ENCODE results near the gene KCNAB1. TPM values are rescaled to one million over a fixed set of nuclear protein-coding genes. Genes with fewer than 3 reads are reported as not detected.
A peak's percentile ranks its signal among the peaks of the same experiment; 100 is the strongest.

The KCNAB1 gene
- total and polyA plus RNA-seq, 2 of the 8 experiments (the other 6 are each of a cell fraction or from before 2014, with no cell fraction given): 0.51 to 2.3 TPM

DNA sequence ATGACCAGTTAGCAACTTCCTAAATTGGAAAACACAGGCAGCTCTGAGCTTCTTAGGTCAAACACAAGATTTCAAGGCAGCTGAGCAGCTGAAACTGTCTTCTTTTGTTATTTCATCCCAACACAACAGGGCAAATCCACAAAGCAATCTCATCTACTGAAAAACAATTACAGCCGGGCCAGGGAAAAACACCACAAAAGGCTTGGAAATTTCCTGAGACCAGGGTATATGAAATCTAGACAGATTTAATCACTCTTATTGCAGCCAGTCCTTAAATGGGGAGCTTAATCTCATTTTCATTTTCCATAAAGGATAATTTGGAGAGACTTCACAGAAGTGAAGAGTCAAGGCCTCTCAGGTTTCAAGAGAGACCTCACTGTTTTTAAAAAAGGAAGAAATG is 252.7 kb downstream of the KCNAB1 start:
- H3K27me3 ChIP-seq (replicated peaks in 1 of 4; ENCODE audit: control insufficient read depth in 3 of 4, extremely low read depth in 1 of 4, insufficient read depth in 3 of 4, low read length in 3 of 4): no peaks in the 10 kb centered on the region
- H3K9me3 ChIP-seq (ENCODE audit: insufficient read depth in 2 of 2, low read depth in 1 of 2, low read length in 1 of 2): no peaks in the 10 kb centered on the region
- no peak overlapping the region for H2AK5ac ChIP-seq (ENCODE audit: low read depth, low read length)
- H3K23ac ChIP-seq (ENCODE audit: insufficient read length): no peak overlapping the region
- no peak overlapping the region for H2BK5ac ChIP-seq (ENCODE audit: low read depth, low read length)
- no peaks in the 10 kb centered on the region for H3K23me2 ChIP-seq (ENCODE audit: low read depth, low read length)
- H3K4ac ChIP-seq (replicated peaks; ENCODE audit: insufficient read length, low read depth, low read length): no peak overlapping the region
- H3K4me1 ChIP-seq (replicated peaks in 1 of 4; ENCODE audit: control insufficient read depth in 3 of 4, insufficient read depth in 4 of 4, low read length in 3 of 4): peaks cover 5 to 13% (median 12%) of the 10 kb centered on the region in 4 experiments; a peak in 6 of 7 replicates
- no peak overlapping the region for H3K18ac ChIP-seq (ENCODE audit: extremely low read depth, low read length)
- H3K56ac ChIP-seq (replicated peaks; ENCODE audit: insufficient read length, low read depth, low read length): no peak overlapping the region
- H3K9ac ChIP-seq (replicated peaks in 1 of 4; ENCODE audit: extremely low read depth in 1 of 4, low read depth in 3 of 4, low read length in 3 of 4): no peak overlapping the region
- H2BK120ac ChIP-seq (replicated peaks; ENCODE audit: low read depth, low read length): no peak overlapping the region
- no peak overlapping the region for H2BK20ac ChIP-seq (ENCODE audit: low read length)
- no peaks in the 10 kb centered on the region for H3K79me2 ChIP-seq (ENCODE audit: control insufficient read depth in 1 of 2, insufficient read depth in 2 of 2, low read length in 2 of 2)
- no peak overlapping the region for H3K14ac ChIP-seq (ENCODE audit: insufficient read length)
- no peak overlapping the region for H4K91ac ChIP-seq (replicated peaks; ENCODE audit: insufficient read length, low read length)
- 72% methylated on average over 1 of the region's 1 CpG; no CpG with 5 or more reads in 1 of the 2 experiments for WGBS, 2 experiments (ENCODE audit: extremely low coverage in 1 of 2, insufficient coverage in 1 of 2, insufficient read length in 1 of 2, insufficient replicate concordance in 2 of 2, low coverage in 1 of 2, low lambda C conversion rate in 2 of 2, missing lambda C conversion rate in 1 of 2)
- peak; percentile 76 for FAIRE-seq
- no peak overlapping the region for H2AFZ ChIP-seq (ENCODE audit: low read length)
- H3K4me2 ChIP-seq (ENCODE audit: insufficient read depth in 1 of 2, low read depth in 2 of 2, low read length in 2 of 2): peak overlapping the region; percentile 36 to 42; a peak in 3 of 4 replicates
- DNase-seq (ENCODE audit: low read depth in 1 of 2, low spot score in 2 of 2): no peak
- H4K5ac ChIP-seq (ENCODE audit: insufficient read length, low read depth, low read length): no peak overlapping the region
- H2BK12ac ChIP-seq (ENCODE audit: low read depth, low read length): no peak overlapping the region; the same call in 1 of the 2 replicates
- TF ChIP-seq CHD1 (IDR thresholded peaks at IDR 0.05; ENCODE audit: low read depth, low read length) (no peak), NANOG (IDR thresholded peaks at IDR 0.05; ENCODE audit: insufficient read depth, low read depth, low read length, poor library complexity, severe bottlenecking) (peak; percentile 55)
- H3K79me1 ChIP-seq (ENCODE audit: low read depth, low read length): no peaks in the 10 kb centered on the region
- no peaks in the 10 kb centered on the region for H3K36me3 ChIP-seq (ENCODE audit: control insufficient read depth in 2 of 4, insufficient read depth in 4 of 4, low read length in 3 of 4)
- no peak overlapping the region for H2BK15ac ChIP-seq (ENCODE audit: low read length)
- H4K20me1 ChIP-seq (replicated peaks in 1 of 2; ENCODE audit: control insufficient read depth in 1 of 2, insufficient read depth in 2 of 2, low read length in 2 of 2): no peaks in the 10 kb centered on the region
- ChIA-PET POLR2A (ENCODE audit: partially characterized antibody) (no interaction called here), CTCF (ENCODE audit: partially characterized antibody) (interaction anchor here (0.8 to 2.5 kb wide), 8 partner anchors 9 to 288 kb away, joined by 3 to 26 read pairs (median 3); no protein-coding TSS in a partner anchor)
- peak overlapping the region in 1 of 4 experiments; percentile 7; a peak in 1 of 8 replicates for H3K4me3 ChIP-seq (ENCODE audit: extremely low read depth in 1 of 4, insufficient read depth in 2 of 4, low read depth in 3 of 4, low read length in 4 of 4)
- H3K27ac ChIP-seq (ENCODE audit: low read depth, low read length): no peak overlapping the region
- H4K8ac ChIP-seq (ENCODE audit: extremely low read depth, insufficient read depth, low read length): no peak overlapping the region

All from H1 (cell line).